OCI-M1 (cell line): ENCODE measurements around the gene RBM6.
"Not testable (repeated sequence)": the region's sequence is repeated elsewhere in the genome, so short reads cannot be mapped to it uniquely, and the experiment has no call there.

ENCODE experiments used
- DNase-seq: peaks from one replicate; lab custom pipeline; 2025; lab: John Stamatoyannopoulos, UW

Gene RBM6

GRCh38 chr3:49992326-49992725 is 52.4 kb downstream of the RBM6 start:
- DNase-seq = no peak

DNA sequence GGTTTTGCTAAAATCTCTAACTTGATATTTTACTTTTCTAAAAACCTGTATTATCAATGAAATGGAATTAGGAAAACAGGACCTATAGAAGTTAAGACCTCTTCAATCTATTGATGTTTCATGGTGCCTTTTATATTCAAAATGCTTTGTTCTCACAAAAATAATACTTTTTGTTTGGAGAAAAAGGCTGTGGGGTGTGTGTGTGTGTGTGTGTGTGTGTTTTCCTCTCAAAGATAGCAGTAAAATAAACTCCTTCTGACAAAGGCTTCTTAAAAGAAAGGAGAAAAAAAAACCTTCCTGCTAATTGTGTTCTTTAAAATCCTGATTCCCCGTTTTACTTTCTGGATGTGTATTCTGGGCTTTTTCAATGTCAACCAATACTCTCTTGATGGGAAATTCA is 54.5 kb downstream of the RBM6 start:
- DNase-seq = no peak

GRCh38 chr3:49996016-49996415 is 56.1 kb downstream of the RBM6 start:
- DNase-seq = no peak

DNA sequence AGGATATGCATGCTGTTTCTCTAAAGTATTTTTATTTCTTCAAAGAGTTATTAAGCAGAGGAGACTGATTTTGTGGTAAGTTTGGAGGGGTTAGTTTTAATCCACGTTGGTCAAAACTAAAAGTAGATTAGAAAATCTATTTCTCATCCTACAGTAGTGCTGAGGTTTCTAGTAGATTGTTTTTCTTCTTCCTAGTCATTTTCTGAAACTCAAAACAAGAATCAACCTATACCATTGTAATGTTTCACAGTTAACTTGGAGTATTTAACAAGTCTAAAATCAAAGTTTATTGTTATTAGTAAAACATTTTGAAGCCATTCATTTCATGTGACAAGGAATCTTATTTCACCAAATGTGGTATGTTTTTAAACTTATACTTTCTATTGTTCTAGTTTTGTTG is 57.9 kb downstream of the RBM6 start:
- DNase-seq = no peak

- DNase-seq = no peak
Observed at GRCh38 chr3:49998326-49998725, 58.4 kb downstream of the RBM6 start.

DNA sequence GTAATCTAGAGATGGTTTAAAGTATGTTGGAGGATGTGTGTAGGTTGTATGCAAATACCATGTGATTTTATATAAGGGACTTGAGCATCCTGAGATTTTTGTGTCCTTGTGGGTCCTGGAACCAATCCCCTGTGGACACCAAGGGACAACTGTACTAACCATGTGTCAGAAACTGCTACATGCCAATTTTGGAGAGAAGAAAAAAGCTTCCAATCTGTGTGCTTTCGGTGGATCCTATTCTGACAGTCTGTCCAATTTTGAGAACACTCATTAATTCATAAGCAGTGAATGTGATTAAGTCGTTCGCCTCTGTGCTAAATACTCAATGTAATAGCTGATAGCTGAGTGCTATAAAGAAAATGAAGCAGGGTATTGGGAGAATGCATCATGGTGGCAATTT is 61.6 kb downstream of the RBM6 start:
- DNase-seq = no peak

- DNase-seq = no peak
Observed at GRCh38 chr3:50003216-50003615, 63.3 kb downstream of the RBM6 start.

GRCh38 chr3:50003824-50004223 is 63.9 kb downstream of the RBM6 start:
- no peak for DNase-seq

GRCh38 chr3:50008931-50009330 is 69.0 kb downstream of the RBM6 start:
- no peak for DNase-seq

DNA sequence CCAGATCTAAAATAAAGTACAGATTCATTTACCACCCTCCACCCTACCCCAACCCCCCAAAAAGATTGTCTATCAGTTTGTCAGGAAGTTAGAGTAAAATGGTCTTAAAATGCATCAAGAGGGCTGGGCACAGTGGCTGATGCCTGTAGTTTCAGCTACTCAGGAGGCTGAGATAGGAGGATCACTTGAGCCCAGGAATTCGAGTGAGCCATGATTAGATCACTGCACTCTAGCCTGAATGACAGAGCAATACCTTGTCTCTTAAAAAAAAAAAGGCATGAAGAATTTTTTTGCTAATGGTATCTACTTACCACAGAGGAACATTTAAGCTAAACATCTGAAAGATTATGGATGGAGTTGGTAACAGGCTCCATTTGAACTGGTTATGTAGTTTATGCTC is 71.0 kb downstream of the RBM6 start:
- no peak for DNase-seq

- no peak for DNase-seq
Observed at GRCh38 chr3:50015918-50016317, 76.0 kb downstream of the RBM6 start.

DNA sequence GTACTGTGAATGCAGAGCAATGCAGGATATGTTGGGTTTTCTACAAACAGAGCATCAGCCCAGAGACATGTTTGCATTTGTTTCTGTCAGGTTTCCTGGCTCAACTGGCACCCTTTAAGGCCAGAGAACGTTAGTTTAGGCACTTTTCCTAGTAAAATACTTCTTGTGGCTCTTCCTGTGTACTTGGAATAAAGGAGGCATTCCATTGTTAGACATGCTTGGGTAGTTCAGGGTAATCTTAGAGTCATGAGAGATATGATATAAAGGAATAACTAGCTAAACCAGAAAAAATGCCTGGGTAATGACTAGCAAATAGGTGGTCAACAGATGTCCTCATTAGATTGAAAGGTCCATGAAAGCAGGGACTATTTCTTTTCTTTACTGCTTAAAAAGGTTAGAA is 88.4 kb downstream of the RBM6 start:
- no peak for DNase-seq

DNA sequence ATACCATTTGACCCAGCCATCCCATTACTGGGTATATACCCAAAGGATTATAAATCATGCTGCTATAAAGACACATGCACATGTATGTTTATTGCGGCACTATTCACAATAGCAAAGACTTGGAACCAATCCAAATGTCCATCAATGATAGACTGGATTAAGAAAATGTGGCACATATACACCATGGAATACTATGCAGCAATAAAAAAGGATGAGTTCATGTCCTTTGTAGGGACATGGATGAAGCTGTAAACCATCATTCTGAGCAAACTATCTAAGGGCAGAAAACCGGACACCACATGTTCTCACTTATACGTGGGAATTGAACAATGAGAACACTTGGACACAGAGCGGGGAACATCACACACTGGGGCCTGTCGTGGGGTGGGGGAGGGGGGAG is 91.3 kb downstream of the RBM6 start:
- DNase-seq = not testable (repeated sequence)

DNA sequence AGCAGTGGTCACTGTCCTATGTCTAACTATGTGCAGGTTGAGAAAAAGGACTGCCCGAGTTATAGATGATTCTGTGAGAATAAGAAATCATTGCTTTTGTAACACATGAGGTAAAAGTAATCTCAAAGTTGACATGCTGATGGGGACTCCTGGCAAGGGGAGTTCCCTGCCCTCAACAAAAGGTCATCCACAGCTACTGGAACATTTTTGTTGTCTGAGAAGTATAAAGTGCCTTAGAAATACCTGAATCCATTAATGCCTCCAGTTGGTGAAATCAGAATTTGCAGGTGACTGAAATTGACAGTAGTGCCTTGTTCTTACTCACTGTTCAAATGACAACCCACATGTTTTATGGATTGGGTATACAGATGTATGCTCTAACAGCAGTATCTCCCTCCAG is 105.0 kb downstream of the RBM6 start:
- no peak for DNase-seq

- DNase-seq = no peak
Observed at GRCh38 chr3:50047426-50047825, 107.5 kb downstream of the RBM6 start.

GRCh38 chr3:50050361-50050760 is 110.4 kb downstream of the RBM6 start:
- DNase-seq = no peak

DNA sequence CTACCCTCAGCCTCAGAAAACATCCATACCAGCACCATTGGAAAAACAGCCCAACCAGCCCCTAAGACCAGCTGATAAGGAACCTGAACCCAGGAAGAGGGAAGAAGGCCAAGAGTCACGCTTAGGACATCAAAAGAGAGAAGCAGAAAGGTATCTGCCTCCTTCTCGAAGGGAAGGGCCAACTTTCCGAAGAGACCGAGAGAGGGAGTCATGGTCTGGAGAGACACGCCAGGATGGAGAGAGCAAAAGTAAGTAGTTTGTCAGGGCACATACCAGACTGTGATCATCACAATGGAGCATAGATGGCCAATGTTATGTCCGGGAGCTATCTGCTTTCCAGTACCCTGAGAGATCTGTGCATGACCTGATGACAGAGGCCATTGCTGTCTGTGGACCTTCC is 117.8 kb downstream of the RBM6 start:
- DNase-seq = no peak

GRCh38 chr3:50068134-50068533 is 128.2 kb downstream of the RBM6 start:
- no peak for DNase-seq

GRCh38 chr3:50078091-50078490 is 138.1 kb downstream of the RBM6 start:
- no peak for DNase-seq

GRCh38 chr3:50078622-50079021 is 138.7 kb downstream of the RBM6 start:
- DNase-seq = no peak

GRCh38 chr3:50084951-50085350 is 145.0 kb downstream of the RBM6 start:
- not testable (repeated sequence) for DNase-seq

DNA sequence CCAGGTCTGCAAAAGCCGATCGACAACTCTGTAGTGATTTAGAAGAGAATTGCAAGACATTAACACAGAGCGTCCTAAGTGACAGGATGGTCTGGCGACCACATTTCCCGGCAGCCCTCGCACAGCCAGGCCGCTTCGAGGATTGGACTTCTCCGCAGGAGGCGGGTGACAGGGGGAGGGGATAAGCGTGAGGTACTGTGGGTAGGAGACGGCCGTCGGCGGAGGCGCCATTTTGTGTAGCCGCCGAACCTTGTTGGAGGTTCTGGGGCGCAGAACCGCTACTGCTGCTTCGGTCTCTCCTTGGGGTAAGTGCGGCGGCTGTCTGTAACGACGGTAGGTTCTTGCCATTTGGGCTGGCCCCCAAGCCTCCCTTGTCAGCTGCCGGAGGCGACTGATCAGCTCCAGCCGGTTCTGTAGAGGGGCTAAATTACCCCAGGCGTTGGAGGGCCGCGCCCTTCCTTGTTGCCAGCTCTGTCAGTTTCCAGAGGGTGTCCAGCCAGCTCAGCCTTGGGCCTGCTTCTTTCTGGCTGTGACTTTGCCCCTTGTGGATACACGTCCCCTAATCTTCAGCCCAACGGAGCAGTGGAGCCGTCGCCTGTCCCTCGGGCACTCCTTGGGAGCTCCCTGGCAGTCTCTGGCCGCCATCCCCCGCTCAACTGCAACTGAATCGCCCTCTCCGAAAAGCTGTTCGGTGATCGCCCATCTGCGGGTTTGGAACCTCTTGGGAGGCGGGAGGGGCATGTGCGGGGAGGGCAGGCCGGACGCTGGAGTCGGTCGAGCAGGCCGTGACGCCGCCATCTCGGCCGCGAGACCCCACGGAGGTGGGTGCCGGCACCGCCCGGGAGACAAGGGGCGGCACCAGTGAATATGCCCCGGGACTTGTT is 149.0 kb downstream of the RBM6 start, which contains the start of gene RBM5:
RBM5 (plus strand) TSS at position 195 of the 884 bp plus-strand sequence. CDS start 1,516 bp downstream, outside the sequence.
- peak; percentile 92 for DNase-seq

DNA sequence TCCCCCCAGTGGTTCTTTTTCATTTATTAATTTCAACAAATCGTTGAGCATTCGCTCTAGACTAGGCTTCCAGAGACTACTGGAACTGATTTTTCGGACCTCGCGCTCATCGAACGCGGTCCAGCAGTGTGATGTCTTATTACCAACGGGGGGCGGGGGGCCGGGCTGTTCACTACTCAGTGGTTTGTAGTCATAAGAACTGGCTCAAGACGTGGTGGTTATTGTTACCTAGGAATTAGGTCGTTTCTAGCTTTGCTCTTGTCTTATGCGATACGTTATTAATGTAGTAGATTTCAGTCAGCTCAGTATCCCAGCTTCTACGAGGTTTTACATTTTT is 149.6 kb downstream of the RBM6 start:
- DNase-seq = peak; percentile 39

GRCh38 chr3:50090984-50091383 is 151.0 kb downstream of the RBM6 start:
- DNase-seq = no peak
